ENCODE measurements around the gene UVRAG. TPM values are rescaled to one million over a fixed set of nuclear protein-coding genes. Genes with fewer than 3 reads are reported as not detected.

Gene UVRAG
- total RNA-seq, 2 experiments from 2014 or later, result 16.5 to 19.5 TPM

DNA sequence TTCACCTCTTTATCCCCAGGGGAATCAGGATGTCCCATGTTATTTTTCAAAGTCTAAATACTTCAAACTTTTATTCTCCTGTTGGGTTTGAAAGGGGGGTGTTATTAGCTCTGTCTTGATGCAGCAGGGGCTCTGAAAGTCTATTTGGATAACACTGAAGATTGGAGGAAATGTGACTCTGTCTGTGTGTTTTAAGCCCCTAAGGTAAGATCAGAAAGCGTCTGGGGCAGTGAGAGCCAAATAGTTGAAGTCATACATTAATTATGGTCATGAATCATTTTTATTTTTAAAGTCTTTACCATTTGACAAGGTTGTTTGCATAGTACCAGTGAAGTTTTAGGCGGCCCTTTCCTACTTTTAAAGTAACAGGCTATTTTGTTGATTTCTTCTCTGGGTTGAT is 139.0 kb downstream of the UVRAG start:
- H3K9me3 Mint-ChIP-seq, result no peaks in the 10 kb centered on the region
- no peaks in the 10 kb centered on the region for H3K27me3 Mint-ChIP-seq
- H3K27ac Mint-ChIP-seq, result no peak overlapping the region
- no peak for ATAC-seq (ENCODE audit: poor library complexity)
- TF ChIP-seq, protein P1, sequence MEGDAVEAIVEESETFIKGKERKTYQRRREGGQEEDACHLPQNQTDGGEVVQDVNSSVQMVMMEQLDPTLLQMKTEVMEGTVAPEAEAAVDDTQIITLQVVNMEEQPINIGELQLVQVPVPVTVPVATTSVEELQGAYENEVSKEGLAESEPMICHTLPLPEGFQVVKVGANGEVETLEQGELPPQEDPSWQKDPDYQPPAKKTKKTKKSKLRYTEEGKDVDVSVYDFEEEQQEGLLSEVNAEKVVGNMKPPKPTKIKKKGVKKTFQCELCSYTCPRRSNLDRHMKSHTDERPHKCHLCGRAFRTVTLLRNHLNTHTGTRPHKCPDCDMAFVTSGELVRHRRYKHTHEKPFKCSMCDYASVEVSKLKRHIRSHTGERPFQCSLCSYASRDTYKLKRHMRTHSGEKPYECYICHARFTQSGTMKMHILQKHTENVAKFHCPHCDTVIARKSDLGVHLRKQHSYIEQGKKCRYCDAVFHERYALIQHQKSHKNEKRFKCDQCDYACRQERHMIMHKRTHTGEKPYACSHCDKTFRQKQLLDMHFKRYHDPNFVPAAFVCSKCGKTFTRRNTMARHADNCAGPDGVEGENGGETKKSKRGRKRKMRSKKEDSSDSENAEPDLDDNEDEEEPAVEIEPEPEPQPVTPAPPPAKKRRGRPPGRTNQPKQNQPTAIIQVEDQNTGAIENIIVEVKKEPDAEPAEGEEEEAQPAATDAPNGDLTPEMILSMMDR (IDR thresholded peaks at IDR 0.05), result no peak
- CTCF ChIA-PET, result no interaction called here
- peaks cover 8% of the 10 kb centered on the region for H3K4me1 Mint-ChIP-seq (ENCODE audit: low read depth)
- no peaks in the 10 kb centered on the region for H3K9me3 ChIP-seq (ENCODE audit: control insufficient read depth in 1 of 2, insufficient read depth in 1 of 2, low read length in 2 of 2)
- H3K36me3 ChIP-seq (ENCODE audit: insufficient read depth, low read length), result no peaks in the 10 kb centered on the region
- H3K4me3 Mint-ChIP-seq, result no peak overlapping the region
- POLR2A ChIA-PET, result no interaction called here
- no peak overlapping the region for H3K4me3 ChIP-seq (ENCODE audit: low read length)
- DNase-seq, result no peak
- no peak overlapping the region for H3K27ac ChIP-seq (ENCODE audit: low read depth in 1 of 2, low read length in 2 of 2)
- intact Hi-C loops (cut with DNase I, micrococcal nuclease), result no loop called here
- H3K4me1 ChIP-seq (ENCODE audit: insufficient read depth, low read length), result no peaks in the 10 kb centered on the region
- peaks cover 5% of the 10 kb centered on the region for H3K36me3 Mint-ChIP-seq (ENCODE audit: low read depth)
- H3K27me3 ChIP-seq (ENCODE audit: control insufficient read depth in 1 of 2, insufficient read depth in 2 of 2, low read length in 2 of 2), result no peaks in the 10 kb centered on the region

DNA sequence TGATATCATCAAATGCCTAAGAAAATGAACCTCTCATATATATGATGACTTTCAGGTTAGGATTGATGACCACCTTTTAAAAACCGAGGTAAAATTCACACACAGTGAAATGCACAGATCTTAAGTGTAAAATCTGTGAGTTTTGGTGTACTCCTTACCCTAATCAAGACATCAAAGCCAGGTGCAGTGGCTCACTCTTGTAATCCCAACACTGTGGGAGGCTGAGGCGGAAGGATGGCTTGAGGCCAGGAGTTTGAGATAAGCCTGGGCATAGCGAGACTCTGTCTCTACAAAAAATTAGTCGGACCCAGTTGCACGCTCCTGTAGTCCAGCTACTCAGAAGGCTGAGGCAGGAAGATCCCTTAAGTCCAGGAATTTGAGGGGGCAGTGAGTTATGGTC is 140.4 kb downstream of the UVRAG start:
- Histone ChIP-seq H3K9me3 (ENCODE audit: control insufficient read depth in 1 of 2, insufficient read depth in 1 of 2, low read length in 2 of 2) (no peaks in the 10 kb centered on the region), H3K27me3 (ENCODE audit: control insufficient read depth in 1 of 2, insufficient read depth in 2 of 2, low read length in 2 of 2) (no peaks in the 10 kb centered on the region), H3K36me3 (ENCODE audit: insufficient read depth, low read length) (no peaks in the 10 kb centered on the region), H3K27ac (ENCODE audit: low read depth in 1 of 2, low read length in 2 of 2) (no peak overlapping the region), H3K4me1 (ENCODE audit: insufficient read depth, low read length) (no peaks in the 10 kb centered on the region), H3K4me3 (ENCODE audit: low read length) (no peak overlapping the region)
- ChIA-PET POLR2A (no interaction called here), CTCF (interaction anchor here (0.7 kb wide), 1 partner anchor 12 kb away, joined by 3 read pairs; no protein-coding TSS in a partner anchor)
- no peak overlapping the region for H3K4me3 Mint-ChIP-seq
- ATAC-seq (ENCODE audit: poor library complexity) (no peak), DNase-seq (no peak)
- TF ChIP-seq, protein P1 (IDR thresholded peaks at IDR 0.05), result no peak
- no peak overlapping the region for H3K27ac Mint-ChIP-seq
- H3K4me1 Mint-ChIP-seq (ENCODE audit: low read depth), result peaks cover 8% of the 10 kb centered on the region
- intact Hi-C loops (cut with DNase I, micrococcal nuclease), result no loop called here
- H3K9me3 Mint-ChIP-seq, result no peaks in the 10 kb centered on the region
- peaks cover 5% of the 10 kb centered on the region for H3K36me3 Mint-ChIP-seq (ENCODE audit: low read depth)
- H3K27me3 Mint-ChIP-seq, result no peaks in the 10 kb centered on the region

DNA sequence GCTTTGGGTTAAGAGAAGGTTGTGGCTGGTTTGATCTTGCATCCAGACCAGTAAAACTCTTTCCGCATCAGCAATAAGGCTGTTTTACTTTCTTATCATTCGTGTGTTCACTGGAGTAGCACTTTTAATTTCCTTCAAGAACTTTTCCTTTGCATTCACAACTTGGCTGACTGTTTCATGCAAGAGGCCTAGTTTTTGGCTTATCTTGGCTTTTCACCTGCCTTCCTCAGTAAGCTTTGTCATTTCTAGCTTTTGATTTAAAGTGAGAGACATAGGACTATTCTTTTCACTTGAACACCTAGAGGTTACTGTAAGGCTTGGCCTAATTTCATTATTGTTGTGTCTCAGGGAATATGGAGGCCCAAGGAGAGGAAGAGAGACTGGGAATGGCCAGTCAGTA is 144.5 kb downstream of the UVRAG start:
- intact Hi-C loops (cut with DNase I, micrococcal nuclease), result no loop called here
- Histone ChIP-seq H3K27me3 (ENCODE audit: control insufficient read depth in 1 of 2, insufficient read depth in 2 of 2, low read length in 2 of 2) (no peaks in the 10 kb centered on the region), H3K27ac (ENCODE audit: low read depth in 1 of 2, low read length in 2 of 2) (no peak overlapping the region), H3K36me3 (ENCODE audit: insufficient read depth, low read length) (no peaks in the 10 kb centered on the region), H3K9me3 (ENCODE audit: control insufficient read depth in 1 of 2, insufficient read depth in 1 of 2, low read length in 2 of 2) (no peaks in the 10 kb centered on the region), H3K4me3 (ENCODE audit: low read length) (no peak overlapping the region), H3K4me1 (ENCODE audit: insufficient read depth, low read length) (no peaks in the 10 kb centered on the region)
- DNase-seq (no peak), ATAC-seq (ENCODE audit: poor library complexity) (no peak)
- H3K9me3 Mint-ChIP-seq, result no peaks in the 10 kb centered on the region
- CTCF ChIA-PET, result no interaction called here
- no peaks in the 10 kb centered on the region for H3K27me3 Mint-ChIP-seq
- TF ChIP-seq, protein P1 (IDR thresholded peaks at IDR 0.05), result no peak
- peaks cover 8% of the 10 kb centered on the region for H3K4me1 Mint-ChIP-seq (ENCODE audit: low read depth)
- peaks cover 23% of the 10 kb centered on the region for H3K36me3 Mint-ChIP-seq (ENCODE audit: low read depth)
- no peak overlapping the region for H3K27ac Mint-ChIP-seq
- H3K4me3 Mint-ChIP-seq, result no peak overlapping the region
- POLR2A ChIA-PET, result no interaction called here

All from CD4-positive, alpha-beta T cell (primary cell).